IMR-90 (cell line): Measurements from ENCODE around the gene ZC3H7B. TPM values are rescaled to one million over a fixed set of nuclear protein-coding genes. Genes with fewer than 3 reads are reported as not detected.
A peak's percentile ranks its signal among the peaks of the same experiment; 100 is the strongest.

ENCODE experiments used
- ATAC-seq: fragments of 200-7000 bp; cut with Tn5 transposase; 2 replicates; pipeline ENCODE4 v1.9.1; 2020; ENCODE audit warnings: low read depth, mild to moderate bottlenecking, moderate library complexity
- BruUV-seq: library from RNA; stranded (reverse); fragments of 400-500 nt; replicated peaks from 2 replicates; lab custom pipeline; 2021; lab: Mats Ljungman, UMichigan
- CTCF ChIA-PET: fragments of 300-600 bp; formaldehyde crosslinking; extraction: SDS; loops from one replicate; lab custom pipeline; 2021; ENCODE audit warnings: antibody characterized with exemption; lab: Yijun Ruan, JAX
- POLR2A ChIA-PET: fragments of 300-600 bp; sonication (Branson Sonifier 250); formaldehyde crosslinking; loops from one replicate; lab custom pipeline; 2022; ENCODE audit warnings: antibody characterized with exemption; ENCODE audit not compliant: unreplicated experiment; lab: Charles Lee
- DNase-seq: peaks from one replicate; pipeline ENCODE4 v3.0.0; 2013
- H2AFZ ChIP-seq: replicated peaks from 2 replicates; pipeline ENCODE3; 2013; ENCODE audit warnings: low read length, mild to moderate bottlenecking; ENCODE audit not compliant: poor library complexity
- H2AK5ac ChIP-seq: 2 replicates; pipeline ENCODE4 v1.6.1; 2013; ENCODE audit warnings: low read depth, low read length, inconsistent platforms
- H2AK9ac ChIP-seq: replicated peaks from 2 replicates; pipeline ENCODE3; 2013; ENCODE audit warnings: mild to moderate bottlenecking, low read depth, low read length, moderate library complexity; ENCODE audit not compliant: poor library complexity
- H2BK120ac ChIP-seq: 2 replicates; pipeline ENCODE4 v1.6.1; 2013; ENCODE audit warnings: low read depth, low read length, inconsistent platforms
- H2BK15ac ChIP-seq: 3 replicates; pipeline ENCODE4 v1.6.1; 2013; ENCODE audit warnings: low read depth, low read length, inconsistent platforms
- H2BK20ac ChIP-seq: 2 replicates; pipeline ENCODE4 v1.6.1; 2013; ENCODE audit warnings: low read depth, mild to moderate bottlenecking, inconsistent platforms, low read length, moderate library complexity
- H2BK5ac ChIP-seq: 2 replicates; pipeline ENCODE4 v1.6.1; 2013; ENCODE audit warnings: mild to moderate bottlenecking, low read depth, low read length, inconsistent platforms; ENCODE audit not compliant: poor library complexity, severe bottlenecking
- H3K14ac ChIP-seq: replicated peaks from 2 replicates; pipeline ENCODE4 v1.6.1; 2013; ENCODE audit warnings: low read depth, low read length, inconsistent platforms
- H3K18ac ChIP-seq: 2 replicates; pipeline ENCODE4 v1.6.1; 2013; ENCODE audit warnings: low read depth, low read length, control low read depth
- H3K23ac ChIP-seq: 2 replicates; pipeline ENCODE4 v1.6.1; 2013; ENCODE audit warnings: low read depth, low read length, inconsistent platforms
- H3K27ac ChIP-seq: 2 replicates; pipeline ENCODE4 v1.5.1; 2013; ENCODE audit warnings: mild to moderate bottlenecking, control low read depth, low read length; ENCODE audit not compliant: insufficient read depth
- H3K27me3 ChIP-seq: 2 replicates; pipeline ENCODE4 v1.6.1; 2013; ENCODE audit warnings: low read length; ENCODE audit not compliant: control insufficient read depth, insufficient read depth
- H3K36me3 ChIP-seq: 2 replicates; pipeline ENCODE4 v1.6.1; 2013; ENCODE audit warnings: low read length, mixed read lengths; ENCODE audit not compliant: control insufficient read depth, insufficient read depth
- H3K4ac ChIP-seq: 2 replicates; pipeline ENCODE4 v1.6.1; 2013; ENCODE audit warnings: low read depth, low read length, inconsistent platforms
- H3K4me1 ChIP-seq: 2 replicates; pipeline ENCODE4 v1.6.1; 2013; ENCODE audit warnings: low read length, mixed read lengths; ENCODE audit not compliant: control insufficient read depth, insufficient read depth
- H3K4me2 ChIP-seq: 2 replicates; pipeline ENCODE4 v1.6.1; 2013; ENCODE audit warnings: low read depth, mild to moderate bottlenecking, control low read depth, low read length, moderate library complexity
- H3K4me3 ChIP-seq: 2 replicates; pipeline ENCODE4 v1.5.1; 2013; ENCODE audit warnings: low read depth, mild to moderate bottlenecking, control low read depth, low read length, moderate library complexity; ENCODE audit not compliant: insufficient read depth
- H3K56ac ChIP-seq: 2 replicates; pipeline ENCODE4 v1.6.1; 2013; ENCODE audit warnings: low read length, inconsistent platforms; ENCODE audit not compliant: insufficient read depth; ENCODE audit errors: extremely low read depth
- H3K79me1 ChIP-seq, 2 experiments: 2 replicates each; pipeline ENCODE4 v1.6.1; 2013; ENCODE audit warnings: low read length in 2 of 2, inconsistent platforms in 1 of 2, low read depth in 1 of 2
- H3K9ac ChIP-seq: 2 replicates; pipeline ENCODE4 v1.6.1; 2013; ENCODE audit warnings: low read depth, low read length, control low read depth
- H3K9me1 ChIP-seq: 2 replicates; pipeline ENCODE4 v1.6.1; 2013; ENCODE audit warnings: low read length, inconsistent platforms; ENCODE audit not compliant: insufficient read depth
- H3K9me3 ChIP-seq: 2 replicates; pipeline ENCODE4 v1.6.1; 2013; ENCODE audit warnings: low read length; ENCODE audit not compliant: control insufficient read depth, insufficient read depth
- H4K20me1 ChIP-seq: 2 replicates; pipeline ENCODE4 v1.6.1; 2013; ENCODE audit warnings: low read length, inconsistent platforms; ENCODE audit not compliant: insufficient read depth
- H4K5ac ChIP-seq: 2 replicates; pipeline ENCODE4 v1.6.1; 2013; ENCODE audit warnings: mild to moderate bottlenecking, low read depth, low read length, control low read depth
- H4K8ac ChIP-seq, 2 experiments: 2 replicates each; pipeline ENCODE4 v1.6.1; 2013; ENCODE audit warnings: low read depth in 2 of 2, low read length in 2 of 2, control low read depth in 1 of 2, inconsistent platforms in 1 of 2
- H4K91ac ChIP-seq: 2 replicates; pipeline ENCODE4 v1.6.1; 2013; ENCODE audit warnings: low read depth, low read length, inconsistent platforms; ENCODE audit not compliant: insufficient read depth
- BHLHE40 ChIP-seq: fragments of 150-350 bp; IDR thresholded peaks from 2 replicates; pipeline ENCODE4 v1.6.1; 2016; ENCODE audit warnings: mild to moderate bottlenecking, low read depth, low read length
- CEBPB ChIP-seq: IDR thresholded peaks from 2 replicates; pipeline ENCODE4 v1.6.1; 2012; ENCODE audit warnings: low read depth, low read length, improper control_type of control experiment
- CHD1 ChIP-seq: IDR thresholded peaks from 2 replicates; pipeline ENCODE4 v1.6.1; 2012; ENCODE audit warnings: low read depth, low read length, improper control_type of control experiment
- CTCF ChIP-seq: conservative IDR thresholded peaks from 2 replicates; pipeline ENCODE4 v1.5.1; 2012; ENCODE audit warnings: mild to moderate bottlenecking, low read depth, low read length, improper control_type of control experiment
- ELK1 ChIP-seq: fragments of 150-350 bp; IDR thresholded peaks from 2 replicates; pipeline ENCODE4 v1.6.1; 2016; ENCODE audit warnings: low read depth, mild to moderate bottlenecking, low read length, moderate library complexity, borderline replicate concordance
- FOS ChIP-seq: fragments of 150-350 bp; IDR thresholded peaks from 2 replicates; pipeline ENCODE4 v1.6.1; 2016; ENCODE audit warnings: low read depth, low read length
- MAFK ChIP-seq: IDR thresholded peaks from 2 replicates; pipeline ENCODE4 v1.6.1; 2012; ENCODE audit warnings: low read depth, low read length, improper control_type of control experiment
- MAZ ChIP-seq: IDR thresholded peaks from 2 replicates; pipeline ENCODE4 v1.6.1; 2012; ENCODE audit warnings: low read depth, mild to moderate bottlenecking, low read length, improper control_type of control experiment, moderate library complexity, borderline replicate concordance
- MXI1 ChIP-seq: IDR thresholded peaks from 2 replicates; pipeline ENCODE4 v1.6.1; 2012; ENCODE audit warnings: low read depth, mild to moderate bottlenecking, low read length, moderate library complexity, borderline replicate concordance
- NFE2L2 ChIP-seq: fragments of 150-350 bp; IDR thresholded peaks from 2 replicates; pipeline ENCODE4 v1.6.1; 2016; ENCODE audit warnings: low read depth, mild to moderate bottlenecking, low read length
- POLR2A ChIP-seq: IDR thresholded peaks from 2 replicates; pipeline ENCODE4 v1.6.1; 2012; ENCODE audit warnings: mild to moderate bottlenecking, low read depth, low read length
- RAD21 ChIP-seq: IDR thresholded peaks from 2 replicates; pipeline ENCODE4 v1.6.1; 2012; ENCODE audit warnings: low read length, improper control_type of control experiment
- RCOR1 ChIP-seq: IDR thresholded peaks from 2 replicates; pipeline ENCODE4 v1.6.1; 2012; ENCODE audit warnings: mild to moderate bottlenecking, low read length, improper control_type of control experiment; ENCODE audit not compliant: insufficient replicate concordance
- RFX5 ChIP-seq: IDR thresholded peaks from 2 replicates; pipeline ENCODE4 v1.8.0; 2012; ENCODE audit warnings: low read depth, mild to moderate bottlenecking, low read length, moderate library complexity
- SMC3 ChIP-seq: fragments of 150-350 bp; IDR thresholded peaks from 2 replicates; pipeline ENCODE4 v1.6.1; 2016; ENCODE audit warnings: low read depth, mild to moderate bottlenecking, antibody characterized with exemption, low read length, moderate library complexity
- USF2 ChIP-seq: fragments of 150-350 bp; IDR thresholded peaks from 2 replicates; pipeline ENCODE4 v1.6.1; 2017; ENCODE audit warnings: mild to moderate bottlenecking, antibody characterized with exemption, low read length, low read depth
- WGBS, 2 experiments: methylation state at CpG; one replicate each; pipeline versions ENCODE4 v1.1.5 to v1.1.7; 2013; ENCODE audit warnings: missing lambda C conversion rate in 2 of 2; ENCODE audit not compliant: insufficient read length in 1 of 2; ENCODE audit errors: extremely low coverage in 2 of 2; 5-methylcytosine and 5-hydroxymethylcytosine counted together
- dilution Hi-C: fragments of 300-500 bp; cut with HindIII; formaldehyde crosslinking; loops from one replicate; pipeline ENCODE4 v1.14.3; 2018; ENCODE audit warnings: low sequenced_read_pairs; ENCODE audit not compliant: unreplicated experiment
- in situ Hi-C: fragments of 300-500 bp; cut with MboI; formaldehyde crosslinking; loops from 3 replicates; pipeline ENCODE4 v1.14.3; 2019; ENCODE audit warnings: low sequenced_read_pairs, inconsistent platforms, mixed read lengths
- intact Hi-C: fragments of 100-400 bp; cut with micrococcal nuclease; formaldehyde crosslinking; loops from 2 replicates; pipeline ENCODE4 v1.10.0; 2022
- polyA plus RNA-seq, 3 experiments: library from polyadenylated mRNA; depleted of rRNA; stranded (reverse); fragments of >200 nt; gene quantifications; 2 replicates each; pipeline ENCODE4 v1.2.3, GENCODE V29; 2012; ENCODE audit warnings: low replicate concordance in 1 of 3
- total RNA-seq: library from RNA; depleted of rRNA; stranded (reverse); fragments of >200 nt; gene quantifications from 2 replicates; pipeline ENCODE4 v1.2.3, GENCODE V29; 2012

Gene ZC3H7B
- total and polyA plus RNA-seq, 2 of the 4 experiments (the other 2 are of a cell fraction) = 37.6 to 72.3 TPM

- POLR2A ChIA-PET = no interaction called here
- Histone ChIP-seq H3K27me3 (no peaks in the 10 kb centered on the region), H4K8ac (peak overlapping the region in 1 of 2 experiments; percentile 13; a peak in 1 of 4 replicates), H3K56ac (no peak overlapping the region), H3K79me1 (peaks cover 47 to 59% of the 10 kb centered on the region in 2 experiments), H2BK5ac (peak overlapping the region; percentile 31), H3K4me1 (peaks cover 5% of the 10 kb centered on the region; the same call in 1 of the 2 replicates), H3K27ac (no peak overlapping the region), H2BK20ac (no peak overlapping the region), H3K9ac (no peak overlapping the region), H2AK5ac (peak overlapping the region; percentile 39; the same call in 1 of the 2 replicates), H3K4ac (no peak overlapping the region), H2BK15ac (no peak overlapping the region), H2AK9ac (peak overlapping the region; percentile 58), H4K20me1 (peaks cover 22% of the 10 kb centered on the region; the same call in 1 of the 2 replicates), H4K91ac (no peak overlapping the region), H3K9me1 (peaks cover 17% of the 10 kb centered on the region), H3K23ac (peak overlapping the region; percentile 24; the same call in 1 of the 2 replicates), H2BK120ac (no peak overlapping the region; the same call in 1 of the 2 replicates), H3K18ac (no peak overlapping the region), H2AFZ (no peak overlapping the region), H3K4me3 (no peak overlapping the region), H3K9me3 (no peaks in the 10 kb centered on the region), H3K14ac (peak overlapping the region; percentile 45; the same call in 1 of the 2 replicates), H3K36me3 (peaks cover 58% of the 10 kb centered on the region), H4K5ac (no peak overlapping the region), H3K4me2 (no peak overlapping the region)
- 100% methylated on average over 1 of the region's 2 CpGs; no CpG with 5 or more reads in 1 of the 2 experiments for WGBS, 2 experiments
- dilution Hi-C loops = no loop called here
- TF ChIP-seq USF2 (no peak), MAZ (no peak), CHD1 (no peak), RAD21 (no peak), SMC3 (no peak), RCOR1 (no peak), MXI1 (no peak), MAFK (no peak), NFE2L2 (no peak), FOS (no peak), RFX5 (no peak), BHLHE40 (no peak), CTCF (no peak), CEBPB (no peak), ELK1 (no peak), POLR2A (no peak)
- no TSS peak for BruUV-seq
- in situ Hi-C loops = no loop called here
- ATAC-seq (no peak), DNase-seq (no peak)
- intact Hi-C loops = no loop called here
- CTCF ChIA-PET = no interaction called here
These were observed 20.5 kb upstream of the ZC3H7B start for GRCh38 chr22:41280854-41281253.
